Activated naive CD4-positive, alpha-beta T cell treated with anti-CD3 and anti-CD28 coated beads for 36 hours (primary cell): ENCODE data around the gene ATP9A. TPM values are rescaled to one million over a fixed set of nuclear protein-coding genes. Genes with fewer than 3 reads are reported as not detected.
A peak's percentile ranks its signal among the peaks of the same experiment; 100 is the strongest.
"Not testable (repeated sequence)": the region's sequence is repeated elsewhere in the genome, so short reads cannot be mapped to it uniquely, and the experiment has no call there.

ENCODE experiments used
- CTCF ChIA-PET: fragments of 350-600 bp; sonication (Branson Sonifier 250); formaldehyde crosslinking; loops from one replicate; lab custom pipeline; 2021; ENCODE audit warnings: antibody characterized with exemption; lab: Charles Lee
- DNase-seq: peaks from one replicate; pipeline ENCODE4 v3.0.0-alpha.2; 2020
- H3K27ac Mint-ChIP-seq: one replicate; pipeline ENCODE4 v1.8.0; 2021; ENCODE audit warnings: mild to moderate bottlenecking, mixed read lengths
- H3K27me3 Mint-ChIP-seq: one replicate; pipeline ENCODE4 v1.8.0; 2021; ENCODE audit warnings: low read depth, mixed read lengths
- H3K36me3 Mint-ChIP-seq: one replicate; pipeline ENCODE4 v1.8.0; 2021; ENCODE audit warnings: low read depth, mixed read lengths
- H3K4me1 Mint-ChIP-seq: one replicate; pipeline ENCODE4 v1.8.0; 2021; ENCODE audit warnings: low read depth, mixed read lengths
- H3K4me3 Mint-ChIP-seq: one replicate; pipeline ENCODE4 v1.8.0; 2021; ENCODE audit warnings: mild to moderate bottlenecking, moderate library complexity, mixed read lengths
- H3K9me3 Mint-ChIP-seq: one replicate; pipeline ENCODE4 v1.8.0; 2021; ENCODE audit warnings: mixed read lengths
- intact Hi-C: fragments of 100-400 bp; cut with micrococcal nuclease; formaldehyde crosslinking; loops from one replicate; pipeline ENCODE4 v1.15.1; 2023
- total RNA-seq, 2 experiments: library from RNA; stranded (reverse); gene quantifications; one replicate each; pipeline ENCODE4 v1.2.3, GENCODE V29; 2021

Gene ATP9A
- total RNA-seq, 2 experiments from 2014 or later, result 0.12 to 0.17 TPM

DNA sequence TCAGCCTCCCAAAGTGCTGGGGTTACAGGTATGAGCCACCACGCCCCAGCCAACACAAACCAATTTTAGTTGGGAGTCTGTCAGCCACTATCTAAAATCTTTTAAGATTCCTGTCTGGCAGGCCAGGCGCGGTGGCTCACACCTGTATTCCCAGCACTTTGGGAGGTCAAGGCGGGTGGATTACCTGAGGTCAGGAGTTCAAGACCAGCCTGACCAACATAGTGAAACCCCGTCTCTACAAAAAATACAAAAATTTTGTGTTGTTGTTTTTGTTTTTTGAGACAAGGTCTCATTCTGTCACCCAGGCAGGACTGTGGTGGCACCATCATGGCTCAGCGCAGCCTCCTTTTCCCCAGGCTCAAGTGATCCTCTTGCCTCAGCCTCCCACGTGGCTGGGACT lies 27.9 kb downstream of the ATP9A start:
- H3K27ac Mint-ChIP-seq, H3K36me3 Mint-ChIP-seq, H3K4me1 Mint-ChIP-seq, DNase-seq, CTCF ChIA-PET, H3K27me3 Mint-ChIP-seq, intact Hi-C loops, H3K4me3 Mint-ChIP-seq, H3K9me3 Mint-ChIP-seq: not testable (repeated sequence)

DNA sequence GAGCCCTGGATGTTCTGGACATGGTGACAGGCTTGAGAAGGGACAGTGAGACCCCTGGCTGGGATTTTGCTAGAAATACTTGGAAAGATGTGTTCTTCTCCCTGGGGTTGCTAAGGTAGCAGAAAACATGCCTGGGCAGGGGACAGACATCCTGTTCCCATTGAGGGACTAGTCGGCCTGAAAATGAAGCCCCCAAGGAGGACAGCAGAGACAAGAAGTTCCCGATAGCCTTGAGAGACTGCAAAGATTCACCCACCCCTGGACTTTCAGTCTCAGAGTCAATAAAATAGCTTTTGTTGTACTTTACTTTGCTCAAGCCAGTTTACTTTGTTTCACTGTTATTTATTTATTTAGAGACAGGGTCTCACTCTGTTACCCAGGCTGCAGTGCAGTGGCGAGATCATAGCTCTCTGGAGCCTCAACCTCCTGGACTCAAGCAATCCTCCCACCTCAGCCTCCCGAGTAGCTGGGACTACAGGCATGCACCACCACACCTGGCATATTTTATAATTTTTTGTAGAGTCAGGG lies 28.4 kb downstream of the ATP9A start:
- intact Hi-C loops, result no loop called here
- H3K4me1 Mint-ChIP-seq, result no peaks in the 10 kb centered on the region
- H3K9me3 Mint-ChIP-seq, result no peaks in the 10 kb centered on the region
- H3K27me3 Mint-ChIP-seq, result no peaks in the 10 kb centered on the region
- DNase-seq, result no peak
- H3K4me3 Mint-ChIP-seq, result no peak overlapping the region
- no peaks in the 10 kb centered on the region for H3K36me3 Mint-ChIP-seq
- CTCF ChIA-PET, result no interaction called here
- H3K27ac Mint-ChIP-seq, result no peak overlapping the region

DNA sequence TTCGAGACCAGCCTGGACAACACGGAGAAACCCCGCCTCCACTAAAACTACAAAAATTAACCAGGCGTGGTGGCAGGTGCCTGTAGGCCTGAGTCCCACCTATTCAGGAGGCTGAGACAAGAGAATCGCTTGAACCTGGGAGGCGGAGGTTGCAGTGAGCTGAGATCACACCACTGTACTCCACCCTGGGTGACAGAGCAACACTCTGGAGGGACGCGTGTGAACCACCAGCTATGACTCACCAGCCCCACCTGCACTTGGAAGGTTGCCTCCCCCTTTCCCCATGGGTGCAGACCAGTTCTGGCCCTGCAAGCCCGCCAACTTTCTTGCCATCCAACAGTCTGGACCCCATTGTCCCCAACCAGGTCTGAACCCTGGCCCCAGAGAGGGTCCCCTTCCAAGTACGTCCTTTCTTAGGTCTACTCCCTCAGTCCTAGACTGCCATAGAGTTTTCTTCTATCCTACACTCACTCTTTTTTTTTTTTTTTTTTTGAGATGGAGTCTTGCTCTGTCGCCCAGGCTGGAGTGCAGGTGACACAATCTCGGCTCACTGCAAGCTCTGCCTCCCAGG lies 29.2 kb downstream of the ATP9A start:
- DNase-seq, result no peak
- CTCF ChIA-PET, result no interaction called here
- intact Hi-C loops, result no loop called here
- no peaks in the 10 kb centered on the region for H3K4me1 Mint-ChIP-seq
- H3K27ac Mint-ChIP-seq, result no peak overlapping the region
- no peaks in the 10 kb centered on the region for H3K27me3 Mint-ChIP-seq
- no peaks in the 10 kb centered on the region for H3K36me3 Mint-ChIP-seq
- no peaks in the 10 kb centered on the region for H3K9me3 Mint-ChIP-seq
- no peak overlapping the region for H3K4me3 Mint-ChIP-seq

DNA sequence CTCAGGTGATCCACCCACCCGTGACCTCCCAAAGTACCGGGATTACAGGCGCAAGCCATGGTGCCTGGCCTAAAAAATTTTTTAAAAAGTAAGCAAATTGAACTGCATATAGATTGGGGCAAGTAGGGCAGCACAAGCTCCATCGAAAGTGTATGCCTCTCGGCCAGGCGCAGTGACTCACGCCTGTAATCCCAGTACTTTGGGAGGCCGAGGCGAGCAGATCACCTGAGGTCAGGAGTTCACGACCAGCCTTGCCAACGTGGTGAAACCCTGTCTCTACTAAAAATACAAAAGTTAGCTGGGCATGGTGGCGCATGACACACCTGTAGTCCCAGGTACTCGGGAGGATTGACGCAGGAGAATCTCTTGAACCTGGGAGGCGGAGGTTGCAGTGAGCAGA lies 29.9 kb downstream of the ATP9A start:
- H3K27me3 Mint-ChIP-seq, H3K4me3 Mint-ChIP-seq, intact Hi-C loops, DNase-seq, H3K4me1 Mint-ChIP-seq, CTCF ChIA-PET, H3K27ac Mint-ChIP-seq, H3K36me3 Mint-ChIP-seq, H3K9me3 Mint-ChIP-seq: not testable (repeated sequence)

DNA sequence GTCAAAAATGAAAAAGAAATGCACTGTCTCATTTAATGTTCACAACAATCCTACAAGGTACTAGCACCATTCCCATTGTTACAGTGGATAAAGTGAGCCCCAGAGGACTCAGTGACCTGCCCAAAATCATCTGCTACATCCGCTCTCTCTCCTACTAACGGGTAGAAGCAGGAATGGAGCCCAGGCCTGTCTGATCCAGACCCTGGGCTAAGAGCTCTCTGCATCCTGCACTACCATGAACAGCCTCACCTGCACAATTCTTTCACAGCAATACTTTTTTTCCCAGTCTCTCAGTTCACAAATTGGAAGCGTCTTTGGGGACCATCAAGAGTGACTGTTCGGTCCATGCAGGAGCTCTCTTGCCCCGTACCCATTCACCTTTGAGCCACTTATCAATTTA lies 31.2 kb downstream of the ATP9A start:
- H3K27ac Mint-ChIP-seq, result no peak overlapping the region
- H3K4me3 Mint-ChIP-seq, result no peak overlapping the region
- H3K4me1 Mint-ChIP-seq, result peaks cover 6% of the 10 kb centered on the region
- DNase-seq, result no peak
- CTCF ChIA-PET, result no interaction called here
- H3K36me3 Mint-ChIP-seq, result no peaks in the 10 kb centered on the region
- H3K9me3 Mint-ChIP-seq, result no peaks in the 10 kb centered on the region
- intact Hi-C loops, result no loop called here
- H3K27me3 Mint-ChIP-seq, result peaks cover 2% of the 10 kb centered on the region

DNA sequence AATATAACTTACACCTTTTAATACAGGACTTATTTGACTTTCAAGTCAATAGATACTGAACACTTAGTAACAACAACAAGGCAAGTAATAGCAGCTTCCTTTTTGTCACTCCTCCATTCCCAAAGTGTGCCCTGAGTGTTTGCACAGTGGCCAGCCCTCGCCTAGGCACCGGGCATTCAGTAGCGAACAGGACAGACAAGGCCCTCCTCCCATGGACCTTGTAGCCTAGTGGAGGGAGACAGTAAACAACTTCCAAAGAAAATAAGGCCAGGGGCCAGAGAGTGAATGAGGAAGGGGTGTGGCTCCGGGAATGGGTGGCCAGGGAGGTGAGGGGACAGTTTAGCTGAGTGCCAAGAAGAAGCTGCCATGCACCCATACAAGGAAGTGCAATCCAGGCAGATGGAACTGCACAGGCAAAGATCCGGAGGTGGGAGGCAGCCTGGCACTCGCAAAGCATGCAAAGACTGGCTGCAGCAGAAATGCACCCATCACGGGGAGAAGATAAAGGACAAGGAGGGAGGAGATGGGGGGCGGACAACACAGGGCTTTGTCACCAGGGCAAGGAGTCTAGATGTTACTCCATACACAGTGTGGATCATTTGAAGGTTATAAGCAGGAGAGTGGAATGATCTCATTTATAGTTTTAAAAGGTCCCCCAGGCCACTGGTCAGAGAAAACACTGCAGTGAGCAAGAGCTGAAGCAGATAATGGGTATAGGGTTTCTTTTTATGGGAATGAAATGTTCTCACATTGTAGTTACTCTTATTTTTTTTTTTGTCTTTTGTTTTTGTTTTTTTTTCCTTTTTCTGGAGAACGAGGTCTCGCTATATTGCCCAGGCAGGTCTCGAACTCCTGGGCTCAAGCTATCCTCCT lies 32.2 kb downstream of the ATP9A start:
- Mint-ChIP-seq H3K27me3 (peaks cover 2% of the 10 kb centered on the region), H3K9me3 (no peaks in the 10 kb centered on the region), H3K27ac (no peak overlapping the region), H3K4me3 (no peak overlapping the region), H3K4me1 (peaks cover 6% of the 10 kb centered on the region), H3K36me3 (no peaks in the 10 kb centered on the region)
- intact Hi-C loops, result no loop called here
- CTCF ChIA-PET, result interaction anchor here (0.8 kb wide), 1 partner anchor 9 kb away, joined by 3 read pairs; no protein-coding TSS in a partner anchor
- no peak for DNase-seq

DNA sequence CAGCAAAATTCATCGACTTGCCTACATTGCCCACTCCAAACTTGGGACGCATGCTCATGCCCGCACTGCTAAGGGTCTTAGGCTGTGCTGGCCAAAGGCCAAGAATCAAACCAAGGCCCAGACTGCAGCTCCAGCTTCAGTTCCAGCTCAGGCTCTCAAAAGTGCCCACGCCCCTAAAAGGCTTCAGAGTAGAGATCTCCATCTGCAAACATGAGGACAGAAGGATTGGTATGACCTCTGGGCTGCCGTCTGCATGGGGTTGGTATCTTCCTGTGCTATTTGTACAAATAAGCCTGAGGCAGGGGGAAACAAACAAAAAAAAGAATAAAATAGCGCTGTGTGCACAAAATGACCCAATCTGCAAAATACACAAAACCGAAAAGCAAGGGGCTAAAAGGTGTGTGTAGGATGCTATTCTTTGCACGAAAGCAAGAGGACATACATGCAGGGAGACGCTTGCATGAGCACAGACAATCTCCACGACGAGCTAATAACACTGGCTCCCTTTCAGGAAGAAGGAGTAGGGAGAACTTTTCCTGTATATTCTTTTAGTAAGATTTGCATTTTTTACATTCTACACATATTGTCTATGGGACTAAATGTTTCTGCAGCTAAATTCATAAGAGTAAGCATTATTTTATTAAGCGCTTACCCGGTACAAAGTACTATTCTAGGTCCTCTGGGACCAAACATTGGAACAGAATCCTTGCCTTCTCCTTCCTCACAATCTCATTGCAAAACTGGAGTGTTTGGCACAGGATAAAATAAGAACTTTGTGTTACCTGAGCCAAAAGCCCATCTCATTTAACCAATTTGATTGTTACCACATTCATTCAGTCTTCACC lies 33.1 kb downstream of the ATP9A start:
- DNase-seq, result no peak
- Mint-ChIP-seq H3K4me3 (no peak overlapping the region), H3K27ac (no peak overlapping the region), H3K9me3 (no peaks in the 10 kb centered on the region), H3K4me1 (peaks cover 6% of the 10 kb centered on the region), H3K27me3 (peaks cover 2% of the 10 kb centered on the region), H3K36me3 (no peaks in the 10 kb centered on the region)
- CTCF ChIA-PET, result interaction anchor here (0.7 to 0.8 kb wide), 2 partner anchors 8 to 529 kb away, joined by 3 read pairs; no protein-coding TSS in a partner anchor
- intact Hi-C loops, result no loop called here

DNA sequence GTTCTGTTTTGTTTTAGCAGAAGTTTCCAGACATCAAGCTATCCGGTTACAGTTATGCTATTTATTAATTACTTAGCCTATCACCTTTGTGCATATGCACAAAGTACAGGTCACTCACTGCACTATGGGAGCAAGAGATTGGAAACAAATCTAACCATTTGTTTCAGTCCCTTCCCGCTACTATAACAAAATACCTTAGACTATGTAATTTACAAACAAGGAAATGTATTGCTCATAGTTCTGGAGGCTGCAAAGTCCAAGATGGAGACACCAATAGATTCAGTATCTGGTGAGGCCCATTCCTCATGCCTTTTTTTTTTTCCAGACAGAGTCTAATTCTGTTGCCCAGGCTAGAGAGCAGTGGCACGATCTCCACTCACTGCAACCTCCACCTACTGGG lies 35.1 kb downstream of the ATP9A start:
- CTCF ChIA-PET, result no interaction called here
- Mint-ChIP-seq H3K4me1 (peaks cover 6% of the 10 kb centered on the region), H3K36me3 (no peaks in the 10 kb centered on the region), H3K4me3 (no peak overlapping the region), H3K27me3 (peaks cover 2% of the 10 kb centered on the region), H3K9me3 (no peaks in the 10 kb centered on the region), H3K27ac (no peak overlapping the region)
- DNase-seq, result no peak
- intact Hi-C loops, result no loop called here

DNA sequence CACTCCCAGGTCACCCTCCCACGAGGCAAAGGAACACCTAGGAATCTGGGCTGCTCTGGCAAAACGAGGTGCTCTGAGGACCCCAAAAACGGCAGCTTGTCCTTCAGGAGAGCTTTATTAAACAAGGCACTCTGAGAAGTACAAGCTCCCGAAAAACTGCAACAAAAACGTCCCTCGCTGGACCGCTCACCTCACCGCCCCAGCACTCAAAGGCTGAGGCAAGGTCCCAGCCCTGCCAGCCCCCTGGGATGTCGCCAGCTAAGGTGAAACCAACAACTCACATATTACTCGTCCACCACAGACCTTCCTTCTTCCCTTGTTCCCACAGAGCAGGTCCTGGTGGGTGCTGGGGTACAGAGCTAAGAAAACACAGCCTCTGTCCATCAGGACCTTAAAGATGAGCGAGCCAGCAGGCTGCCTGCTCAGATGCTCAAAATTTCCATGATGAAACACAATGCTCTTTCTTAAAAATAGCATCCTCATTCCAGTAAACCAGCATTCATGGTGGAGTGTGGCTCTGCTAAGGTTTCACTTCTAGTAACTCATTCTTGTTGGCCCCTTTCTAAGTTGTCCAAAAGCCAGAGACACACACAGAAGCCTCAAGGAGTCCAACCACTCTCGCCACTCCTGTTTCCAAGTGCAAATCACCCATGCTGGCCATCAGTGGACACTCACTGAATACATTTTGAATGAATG lies 35.9 kb downstream of the ATP9A start:
- Mint-ChIP-seq H3K4me3 (peak overlapping the region; percentile 26), H3K9me3 (no peaks in the 10 kb centered on the region), H3K27me3 (peaks cover 2% of the 10 kb centered on the region), H3K27ac (no peak overlapping the region), H3K4me1 (peaks cover 6% of the 10 kb centered on the region), H3K36me3 (no peaks in the 10 kb centered on the region)
- intact Hi-C loops, result no loop called here
- DNase-seq, result no peak
- CTCF ChIA-PET, result interaction anchor here (1.0 kb wide), 1 partner anchor 31 kb away, joined by 5 read pairs; no protein-coding TSS in a partner anchor

DNA sequence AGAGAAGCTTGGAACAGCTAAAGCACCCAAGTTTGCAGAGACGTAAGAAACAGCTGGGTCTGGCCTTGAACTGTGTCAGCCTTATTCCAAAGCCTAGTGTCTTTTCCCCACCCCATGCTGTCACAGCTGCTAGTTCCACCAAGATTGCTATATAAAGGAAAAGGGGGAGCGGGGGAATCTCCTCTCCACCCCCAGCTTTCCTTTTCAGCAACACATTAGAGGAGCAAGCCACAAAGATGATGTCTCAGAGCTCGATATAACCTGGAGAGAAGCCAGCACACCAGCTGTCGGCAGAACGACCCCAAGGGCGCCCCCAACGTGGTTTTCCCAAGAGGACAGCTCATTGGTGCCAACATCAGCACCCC lies 36.5 kb downstream of the ATP9A start:
- DNase-seq, result no peak
- Mint-ChIP-seq H3K4me3 (no peak overlapping the region), H3K9me3 (no peaks in the 10 kb centered on the region), H3K27ac (no peak overlapping the region), H3K36me3 (no peaks in the 10 kb centered on the region), H3K27me3 (peaks cover 2% of the 10 kb centered on the region), H3K4me1 (peaks cover 6% of the 10 kb centered on the region)
- CTCF ChIA-PET, result interaction anchor here (1.0 kb wide), 1 partner anchor 31 kb away, joined by 5 read pairs; no protein-coding TSS in a partner anchor
- intact Hi-C loops, result no loop called here

DNA sequence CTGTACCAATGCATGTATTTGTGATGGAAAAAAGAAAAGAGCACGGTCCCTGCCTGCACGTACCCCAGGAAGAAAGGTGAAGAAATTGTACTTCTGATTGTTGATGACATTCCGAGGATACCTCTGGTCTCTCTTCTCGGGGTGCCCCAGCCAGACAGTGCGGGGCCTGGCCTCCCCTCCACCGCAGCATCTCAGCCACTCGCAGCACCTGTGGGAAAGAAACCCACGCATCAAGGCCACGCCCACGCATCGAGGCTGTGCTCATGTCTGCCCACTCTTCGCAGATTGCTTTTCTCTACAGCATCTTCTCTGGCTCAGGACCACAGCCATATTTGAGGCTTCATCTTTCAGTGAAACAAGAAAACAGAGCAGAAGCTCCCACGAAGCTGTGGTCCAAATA lies 38.4 kb downstream of the ATP9A start:
- H3K36me3 Mint-ChIP-seq, result no peaks in the 10 kb centered on the region
- no peak overlapping the region for H3K27ac Mint-ChIP-seq
- H3K9me3 Mint-ChIP-seq, result no peaks in the 10 kb centered on the region
- CTCF ChIA-PET, result no interaction called here
- no peak for DNase-seq
- peaks cover 2% of the 10 kb centered on the region for H3K27me3 Mint-ChIP-seq
- H3K4me1 Mint-ChIP-seq, result peaks cover 6% of the 10 kb centered on the region
- intact Hi-C loops, result no loop called here
- no peak overlapping the region for H3K4me3 Mint-ChIP-seq

DNA sequence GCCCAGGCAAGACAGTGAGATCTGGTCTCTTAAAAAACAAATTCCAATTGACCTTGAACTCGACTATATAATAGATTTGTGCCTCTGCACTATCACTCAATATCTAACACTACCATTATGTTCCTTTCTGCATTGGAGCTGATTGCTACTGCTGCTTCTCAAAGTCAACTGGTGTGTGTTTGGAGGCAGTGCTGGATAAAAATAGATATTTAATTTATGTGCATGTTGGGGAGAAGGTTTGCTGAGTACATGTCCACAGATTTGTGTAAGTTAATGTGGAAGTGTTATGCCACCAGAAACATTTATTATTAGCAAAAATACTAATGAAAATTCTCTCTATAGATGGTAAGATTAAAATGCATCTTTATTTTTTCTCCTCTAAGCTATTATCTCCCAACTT lies 39.5 kb downstream of the ATP9A start:
- H3K4me3 Mint-ChIP-seq, result no peak overlapping the region
- no peaks in the 10 kb centered on the region for H3K9me3 Mint-ChIP-seq
- no peak overlapping the region for H3K27ac Mint-ChIP-seq
- CTCF ChIA-PET, result no interaction called here
- intact Hi-C loops, result no loop called here
- no peaks in the 10 kb centered on the region for H3K36me3 Mint-ChIP-seq
- H3K4me1 Mint-ChIP-seq, result peaks cover 6% of the 10 kb centered on the region
- peaks cover 4% of the 10 kb centered on the region for H3K27me3 Mint-ChIP-seq
- DNase-seq, result no peak
